ENCODE measurements around the gene FHOD3.

GRCh38 chr18:36365836-36366775 is 68.6 kb downstream of the FHOD3 start:
- TF ChIP-seq POLR2AphosphoS5 (IDR thresholded peaks at IDR 0.05; ENCODE audit: low read depth, low read length) (no peak), TAF1 (IDR thresholded peaks at IDR 0.05; ENCODE audit: borderline replicate concordance, insufficient read depth, low read length) (no peak), REST (IDR thresholded peaks at IDR 0.05; ENCODE audit: insufficient read depth in 1 of 2, low read depth in 2 of 2, low read length in 2 of 2) (no peak), SIN3A (IDR thresholded peaks at IDR 0.05; ENCODE audit: borderline replicate concordance, insufficient read depth, low read length) (no peak), FOXP2 (optimal IDR thresholded peaks at IDR 0.05; ENCODE audit: borderline replicate concordance, extremely low read depth, extremely low read length, insufficient read depth) (no peak)

Measured in PFSK-1 (cell line).